ENCODE data around the gene ZNF385A.

GRCh38 chr12:54413284-54414190, 29.0 kb upstream of the ZNF385A start:
- no peak for TF ChIP-seq FOXM1 (IDR thresholded peaks at IDR 0.05; ENCODE audit: borderline replicate concordance)
- TF ChIP-seq SP1 (IDR thresholded peaks at IDR 0.05), result no peak
- no peak for TF ChIP-seq PKNOX1 (IDR thresholded peaks at IDR 0.05)
- TF ChIP-seq FOXK2 (IDR thresholded peaks at IDR 0.05), result no peak
- no peak for TF ChIP-seq SUZ12 (IDR thresholded peaks at IDR 0.05)
- no peak for TF ChIP-seq TARDBP (IDR thresholded peaks at IDR 0.05)
- no peak for TF ChIP-seq ARNT (IDR thresholded peaks at IDR 0.05)
- TF ChIP-seq FOXA1 (IDR thresholded peaks at IDR 0.05), result no peak
- no peak for TF ChIP-seq NFRKB (IDR thresholded peaks at IDR 0.05)
- no peak for TF ChIP-seq ZNF384 (IDR thresholded peaks at IDR 0.05)
- no peak for TF ChIP-seq LEF1 (IDR thresholded peaks at IDR 0.05; ENCODE audit: borderline replicate concordance)
- no peak for TF ChIP-seq BHLHE40 (IDR thresholded peaks at IDR 0.05; ENCODE audit: borderline replicate concordance)
- no peak for TF ChIP-seq L3MBTL2 (conservative IDR thresholded peaks at IDR 0.05)
- no peak for TF ChIP-seq ELF4 (IDR thresholded peaks at IDR 0.05)

Measured in HEK293T (cell line).